GM06990 (cell line): ENCODE measurements around the gene CEMP1.
A peak's percentile ranks its signal among the peaks of the same experiment; 100 is the strongest.

Experiments used
- DNase-seq: peaks from one replicate; pipeline ENCODE4 v3.0.0-alpha.2; 2011; ENCODE audit not compliant: insufficient read length; ENCODE audit errors: extremely low read depth
- H3K27me3 ChIP-seq: replicated peaks from 2 replicates; pipeline ENCODE4 v1.6.0; 2011; ENCODE audit warnings: low read length; ENCODE audit not compliant: control insufficient read depth, insufficient read depth
- H3K36me3 ChIP-seq: 2 replicates; pipeline ENCODE4 v1.5.1; 2011; ENCODE audit warnings: low read length; ENCODE audit not compliant: control insufficient read depth, insufficient read depth
- H3K4me3 ChIP-seq: replicated peaks from 2 replicates; pipeline ENCODE4 v1.5.1; 2011; ENCODE audit warnings: low read depth, mild to moderate bottlenecking, control low read depth, low read length
- CTCF ChIP-seq: IDR thresholded peaks from 2 replicates; pipeline ENCODE4 v1.5.1; 2011; ENCODE audit warnings: low read length, control low read depth, mild to moderate bottlenecking, inconsistent platforms; ENCODE audit not compliant: insufficient read depth, poor library complexity, severe bottlenecking

The CEMP1 gene

GRCh38 chr16:2527071-2527783 is 4.0 kb downstream of the CEMP1 start:
- Histone ChIP-seq H3K4me3 (no peak overlapping the region), H3K36me3 (peaks cover 31% of the 10 kb centered on the region), H3K27me3 (no peaks in the 10 kb centered on the region)
- TF ChIP-seq CTCF: no peak
- no peak for DNase-seq

GRCh38 chr16:2526135-2526534 is 5.1 kb downstream of the CEMP1 start:
- peaks cover 31% of the 10 kb centered on the region for H3K36me3 ChIP-seq
- no peaks in the 10 kb centered on the region for H3K27me3 ChIP-seq
- no peak for DNase-seq
- no peak overlapping the region for H3K4me3 ChIP-seq
- no peak for TF ChIP-seq CTCF

- no peak overlapping the region for H3K4me3 ChIP-seq
- no peak for TF ChIP-seq CTCF
- no peaks in the 10 kb centered on the region for H3K27me3 ChIP-seq
- H3K36me3 ChIP-seq: peaks cover 29% of the 10 kb centered on the region
- no peak for DNase-seq
Measured at GRCh38 chr16:2524339-2524938, 6.8 kb downstream of the CEMP1 start.

GRCh38 chr16:2523801-2524231 is 7.4 kb downstream of the CEMP1 start:
- TF ChIP-seq CTCF: no peak
- H3K36me3 ChIP-seq: peaks cover 28% of the 10 kb centered on the region
- no peaks in the 10 kb centered on the region for H3K27me3 ChIP-seq
- H3K4me3 ChIP-seq: no peak overlapping the region
- no peak for DNase-seq

GRCh38 chr16:2520784-2521531 is 10.2 kb downstream of the CEMP1 start:
- H3K27me3 ChIP-seq: no peaks in the 10 kb centered on the region
- H3K36me3 ChIP-seq: peaks cover 19% of the 10 kb centered on the region
- peak overlapping the region; percentile 76 for H3K4me3 ChIP-seq
- peak; percentile 72 for DNase-seq
- no peak for TF ChIP-seq CTCF
